Stomach (tissue), 4 donors: Measurements from ENCODE around the gene LRRC31.

Experiments used
- CTCF ChIP-seq, 7 experiments: fragments of 450-650 bp in 4 of 7; fragments of 200-600 bp in 3 of 7; sonication (generic) in 3 of 7; IDR thresholded peaks; one replicate each; pipeline ENCODE4 v1.5.1; 2016 to 2019; ENCODE audit warnings: antibody characterized with exemption in 7 of 7, control low read depth in 2 of 7, mild to moderate bottlenecking in 1 of 7
- EP300 ChIP-seq: sonication (generic); formaldehyde crosslinking; IDR thresholded peaks from one replicate; pipeline ENCODE4 v1.6.1; 2017; ENCODE audit warnings: antibody characterized with exemption
- POLR2AphosphoS5 ChIP-seq, 3 donors: sonication (generic); formaldehyde crosslinking; IDR thresholded peaks; one replicate each; pipeline ENCODE4 v1.6.1; 2016; ENCODE audit warnings: antibody characterized with exemption in 3 of 3

GRCh38 chr3:169846458-169847193 lies 23.1 kb downstream of the LRRC31 start:
- TF ChIP-seq CTCF (IDR thresholded peaks at IDR 0.05) (no peak), EP300 (no peak), POLR2AphosphoS5 (IDR thresholded peaks at IDR 0.05) (no peak)
